GM10266 (cell line): ENCODE data around the gene RAC2.

Experiments
- DNase-seq: peaks from one replicate; pipeline ENCODE4 v3.0.0; 2012; ENCODE audit errors: extremely low spot score
- TF ChIP-seq, protein P1 (sequence below): IDR thresholded peaks from 2 replicates; pipeline ENCODE4 v1.5.1; 2012; ENCODE audit warnings: mild to moderate bottlenecking, low read depth; ENCODE audit not compliant: control insufficient read depth, insufficient read depth; ENCODE audit errors: missing control alignments

The RAC2 gene

DNA sequence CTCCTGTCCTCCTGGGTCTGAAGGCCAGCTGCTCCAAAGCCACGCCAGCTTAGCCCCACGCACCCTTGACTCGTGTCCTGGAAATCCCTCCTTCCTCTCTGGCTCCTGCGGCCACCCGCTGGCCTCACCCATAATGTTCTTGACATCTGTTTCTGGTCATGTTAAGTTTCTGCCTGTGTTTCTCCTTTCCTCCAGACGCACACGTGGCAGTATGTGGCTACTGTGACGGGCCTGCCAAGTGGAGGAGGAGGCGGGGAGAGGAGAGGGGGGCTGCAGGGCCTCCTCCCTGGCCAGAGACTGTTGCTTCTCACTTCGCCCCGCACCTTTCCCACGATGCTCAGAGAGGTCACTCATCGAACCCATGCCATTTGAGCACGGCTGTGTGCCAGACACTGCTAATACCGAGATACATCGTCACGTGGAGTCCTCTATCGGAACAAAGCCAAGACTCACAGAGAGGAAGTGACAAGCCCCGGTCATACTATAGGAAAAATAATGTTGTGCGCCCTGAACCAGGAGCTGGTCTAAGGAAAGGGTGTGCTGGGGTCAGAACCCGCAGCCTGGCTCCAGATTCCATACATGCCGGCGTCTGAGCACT, 67.5 kb downstream of the RAC2 start:
- TF ChIP-seq, protein P1, sequence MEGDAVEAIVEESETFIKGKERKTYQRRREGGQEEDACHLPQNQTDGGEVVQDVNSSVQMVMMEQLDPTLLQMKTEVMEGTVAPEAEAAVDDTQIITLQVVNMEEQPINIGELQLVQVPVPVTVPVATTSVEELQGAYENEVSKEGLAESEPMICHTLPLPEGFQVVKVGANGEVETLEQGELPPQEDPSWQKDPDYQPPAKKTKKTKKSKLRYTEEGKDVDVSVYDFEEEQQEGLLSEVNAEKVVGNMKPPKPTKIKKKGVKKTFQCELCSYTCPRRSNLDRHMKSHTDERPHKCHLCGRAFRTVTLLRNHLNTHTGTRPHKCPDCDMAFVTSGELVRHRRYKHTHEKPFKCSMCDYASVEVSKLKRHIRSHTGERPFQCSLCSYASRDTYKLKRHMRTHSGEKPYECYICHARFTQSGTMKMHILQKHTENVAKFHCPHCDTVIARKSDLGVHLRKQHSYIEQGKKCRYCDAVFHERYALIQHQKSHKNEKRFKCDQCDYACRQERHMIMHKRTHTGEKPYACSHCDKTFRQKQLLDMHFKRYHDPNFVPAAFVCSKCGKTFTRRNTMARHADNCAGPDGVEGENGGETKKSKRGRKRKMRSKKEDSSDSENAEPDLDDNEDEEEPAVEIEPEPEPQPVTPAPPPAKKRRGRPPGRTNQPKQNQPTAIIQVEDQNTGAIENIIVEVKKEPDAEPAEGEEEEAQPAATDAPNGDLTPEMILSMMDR, result no peak
- no peak for DNase-seq

DNA sequence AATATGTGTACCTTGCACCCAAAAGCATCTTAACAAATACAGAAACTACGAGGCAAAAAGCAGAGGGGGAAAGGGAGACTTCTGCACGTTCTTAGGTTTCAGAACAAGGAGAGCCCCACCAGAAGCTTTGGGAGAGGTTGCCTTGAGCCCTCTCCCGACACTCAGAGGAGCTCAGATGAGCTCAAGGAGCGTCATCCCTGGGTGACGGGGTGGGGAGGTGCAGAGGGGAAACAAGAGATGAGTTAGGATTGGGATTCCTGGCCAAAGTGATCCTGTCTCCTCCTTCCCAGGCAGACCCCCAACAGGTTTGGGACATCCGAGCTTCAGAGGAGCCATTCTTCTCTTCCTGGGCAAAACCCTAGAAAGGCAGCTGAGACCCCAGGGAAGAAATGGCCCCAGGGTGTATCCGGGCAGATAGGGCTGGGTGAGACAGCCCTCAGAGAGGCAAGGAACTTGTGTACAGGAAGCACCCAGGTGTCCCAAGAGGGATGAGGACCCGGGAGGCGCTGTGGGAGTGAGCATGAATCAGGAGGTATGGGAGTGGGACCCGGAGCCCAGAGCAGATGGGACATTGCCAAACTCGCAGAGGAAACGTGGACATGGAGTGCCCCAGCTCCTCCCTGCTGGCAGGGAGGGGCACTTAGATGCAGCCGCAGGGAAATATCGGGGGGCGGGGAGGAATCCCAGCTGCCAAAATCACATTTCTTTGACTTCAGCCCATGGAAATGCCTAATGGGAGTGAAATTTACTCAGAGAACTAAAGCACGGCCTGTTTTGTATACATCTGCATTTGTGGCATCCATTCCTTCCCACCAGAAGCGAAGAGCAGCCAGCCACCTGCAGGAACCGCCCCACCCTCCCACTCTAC, 68.4 kb downstream of the RAC2 start:
- no peak for DNase-seq

More for the DNA sequence above, 68.4 kb downstream of the RAC2 start:
- TF ChIP-seq, protein P1, result no peak
